ENCODE measurements around the gene TENT4A. TPM values are rescaled to one million over a fixed set of nuclear protein-coding genes. Genes with fewer than 3 reads are reported as not detected.
"Not testable (repeated sequence)": the region's sequence is repeated elsewhere in the genome, so short reads cannot be mapped to it uniquely, and the experiment has no call there.

Gene TENT4A
- total RNA-seq, result 10 to 100 TPM; 17.1 to 21.9 TPM

DNA sequence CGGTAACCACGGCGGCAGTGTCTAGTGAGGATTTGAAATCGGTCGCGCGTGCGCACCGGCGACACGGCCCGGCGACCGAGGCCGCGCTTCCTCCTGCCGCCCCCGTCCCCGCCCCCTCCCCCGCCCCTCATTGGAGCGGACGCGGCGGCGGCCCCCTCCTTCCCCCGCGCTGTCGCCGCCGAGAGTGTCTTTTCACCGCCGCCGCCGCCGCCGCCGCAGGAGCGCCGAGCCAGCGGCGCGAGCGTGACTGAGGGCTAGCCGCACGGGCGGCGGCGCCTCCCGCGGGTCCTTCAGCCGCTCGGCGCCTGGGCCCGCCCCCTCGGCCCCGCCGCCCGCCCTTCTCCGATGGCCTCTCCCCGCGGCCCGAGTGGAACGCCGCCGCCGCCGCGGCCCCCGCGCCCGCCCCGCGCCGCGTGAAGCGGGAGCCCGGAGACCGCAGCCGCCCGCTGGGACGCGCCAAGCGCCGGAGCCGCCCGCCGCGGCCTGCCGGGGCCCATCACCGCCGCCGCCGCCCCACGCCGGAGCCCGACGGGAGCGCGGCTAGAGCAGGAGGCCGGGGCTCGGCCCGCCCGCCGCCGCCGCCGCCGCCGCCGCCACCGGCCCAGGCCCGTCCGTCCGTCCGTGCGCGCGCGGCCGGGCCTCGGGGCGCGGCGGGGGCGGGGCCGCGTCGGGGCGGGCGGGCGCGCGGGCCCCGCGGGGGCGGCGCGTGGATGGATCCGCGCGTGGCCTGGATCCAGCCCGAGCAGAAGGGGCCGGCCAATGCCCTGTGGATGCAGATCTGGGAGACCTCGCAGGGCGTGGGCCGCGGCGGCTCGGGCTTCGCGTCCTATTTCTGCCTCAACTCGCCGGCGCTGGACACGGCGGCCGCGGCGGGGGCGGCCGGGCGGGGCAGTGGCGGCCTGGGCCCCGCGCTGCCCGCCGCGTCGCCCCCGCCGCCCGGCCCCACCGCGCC, at the start of gene TENT4A:
TSS of gene TENT4A (plus strand) at position 159 of the 952 bp plus-strand sequence. CDS start at position 711, 552 bp downstream.
- H3K27ac ChIP-seq, result peak within 1 kb of the TSS; percentile 95
- intact Hi-C loops (cut with DNase I), result loop anchor here (10.0 kb wide), 1 partner anchor 1289 kb away; the partner anchor contains the start of gene ICE1
- H3K4me3 ChIP-seq, result peak within 1 kb of the TSS; percentile 82
- DNase-seq, result peak; percentile 40
- peaks cover 9% of the 10 kb centered on the region for H3K4me1 ChIP-seq
- H3K9me3 ChIP-seq, result no peaks in the 10 kb centered on the region
- TF ChIP-seq, protein P1, sequence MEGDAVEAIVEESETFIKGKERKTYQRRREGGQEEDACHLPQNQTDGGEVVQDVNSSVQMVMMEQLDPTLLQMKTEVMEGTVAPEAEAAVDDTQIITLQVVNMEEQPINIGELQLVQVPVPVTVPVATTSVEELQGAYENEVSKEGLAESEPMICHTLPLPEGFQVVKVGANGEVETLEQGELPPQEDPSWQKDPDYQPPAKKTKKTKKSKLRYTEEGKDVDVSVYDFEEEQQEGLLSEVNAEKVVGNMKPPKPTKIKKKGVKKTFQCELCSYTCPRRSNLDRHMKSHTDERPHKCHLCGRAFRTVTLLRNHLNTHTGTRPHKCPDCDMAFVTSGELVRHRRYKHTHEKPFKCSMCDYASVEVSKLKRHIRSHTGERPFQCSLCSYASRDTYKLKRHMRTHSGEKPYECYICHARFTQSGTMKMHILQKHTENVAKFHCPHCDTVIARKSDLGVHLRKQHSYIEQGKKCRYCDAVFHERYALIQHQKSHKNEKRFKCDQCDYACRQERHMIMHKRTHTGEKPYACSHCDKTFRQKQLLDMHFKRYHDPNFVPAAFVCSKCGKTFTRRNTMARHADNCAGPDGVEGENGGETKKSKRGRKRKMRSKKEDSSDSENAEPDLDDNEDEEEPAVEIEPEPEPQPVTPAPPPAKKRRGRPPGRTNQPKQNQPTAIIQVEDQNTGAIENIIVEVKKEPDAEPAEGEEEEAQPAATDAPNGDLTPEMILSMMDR (IDR thresholded peaks at IDR 0.05), result no peak
- H3K27me3 ChIP-seq, result no peaks in the 10 kb centered on the region
- no peaks in the 10 kb centered on the region for H3K36me3 ChIP-seq
- H3K9ac ChIP-seq (ENCODE audit: low read depth in 2 of 2, low read length in 2 of 2), result peak within 1 kb of the TSS; percentile 87 to 91

DNA sequence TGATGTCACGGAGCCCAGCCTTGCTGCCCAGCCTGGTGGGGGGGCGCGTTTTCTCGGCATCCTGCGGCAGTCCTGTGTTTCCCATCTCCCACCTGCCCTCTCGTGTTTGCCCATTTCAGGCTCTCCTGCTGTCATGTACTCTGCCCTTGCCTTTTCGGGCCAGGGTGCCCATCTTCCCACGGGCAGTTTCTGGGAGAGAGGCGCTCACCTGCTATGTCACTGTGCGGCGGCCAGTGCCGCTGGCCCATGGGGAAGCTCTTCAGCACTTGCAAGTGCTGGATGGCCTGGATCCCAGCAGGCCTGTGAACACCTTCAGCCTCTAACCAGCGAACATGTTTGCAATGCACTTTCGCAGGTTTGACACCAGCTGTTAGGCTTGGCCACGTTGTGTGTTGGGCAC, 46.5 kb upstream of the TENT4A start:
- no peaks in the 10 kb centered on the region for H3K36me3 ChIP-seq
- TF ChIP-seq, protein P1 (IDR thresholded peaks at IDR 0.05), result no peak
- H3K9me3 ChIP-seq, result no peaks in the 10 kb centered on the region
- H3K9ac ChIP-seq (ENCODE audit: low read depth in 2 of 2, low read length in 2 of 2), result no peak overlapping the region
- no peak overlapping the region for H3K27ac ChIP-seq
- intact Hi-C loops (cut with DNase I), result no loop called here
- H3K4me1 ChIP-seq, result no peaks in the 10 kb centered on the region
- no peaks in the 10 kb centered on the region for H3K27me3 ChIP-seq
- no peak overlapping the region for H3K4me3 ChIP-seq
- no peak for DNase-seq

DNA sequence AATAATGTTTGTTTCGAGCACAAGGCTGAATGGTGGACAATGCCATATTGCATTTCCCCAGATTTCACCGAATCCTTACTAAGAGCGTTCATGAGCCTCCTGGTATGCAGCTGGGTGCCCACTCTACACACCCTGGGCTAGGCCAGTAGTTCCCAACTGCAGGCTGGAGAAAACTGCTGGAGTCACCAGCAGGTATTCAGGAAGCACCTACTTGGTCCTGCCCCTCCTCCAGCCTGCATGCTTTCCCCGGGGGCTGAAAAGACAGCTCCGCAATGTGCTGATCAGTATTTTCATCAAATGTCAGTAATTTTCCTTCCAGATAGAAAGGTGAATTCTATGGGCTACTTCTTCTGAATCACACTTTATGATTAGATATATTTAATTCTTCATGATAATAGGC, 45.6 kb upstream of the TENT4A start:
- TF ChIP-seq, protein P1 (IDR thresholded peaks at IDR 0.05), result no peak
- no peak overlapping the region for H3K9ac ChIP-seq (ENCODE audit: low read depth in 2 of 2, low read length in 2 of 2)
- no peak for DNase-seq
- no peaks in the 10 kb centered on the region for H3K9me3 ChIP-seq
- H3K36me3 ChIP-seq, result no peaks in the 10 kb centered on the region
- intact Hi-C loops (cut with DNase I), result no loop called here
- H3K4me3 ChIP-seq, result no peak overlapping the region
- no peaks in the 10 kb centered on the region for H3K27me3 ChIP-seq
- no peaks in the 10 kb centered on the region for H3K4me1 ChIP-seq
- H3K27ac ChIP-seq, result no peak overlapping the region

DNA sequence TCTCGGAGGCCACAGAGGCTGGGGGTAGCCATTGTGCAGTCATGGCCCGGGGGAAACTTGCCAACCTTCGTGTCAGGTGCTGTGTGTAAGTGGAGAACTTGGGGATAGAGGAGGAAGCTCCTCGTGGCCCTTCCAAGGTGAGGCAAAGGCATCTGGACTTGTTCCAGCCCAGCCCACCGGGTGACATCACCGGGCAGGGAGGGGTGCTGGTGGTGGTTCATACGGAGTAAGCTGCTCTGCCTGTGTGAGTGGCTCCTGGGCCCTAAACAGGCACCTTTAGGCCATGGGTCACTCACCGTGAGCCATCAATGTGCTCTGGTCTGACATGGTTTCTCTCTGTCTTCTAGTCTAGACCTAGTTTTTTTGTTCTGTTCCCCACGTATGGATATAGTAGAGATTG, 44.5 kb upstream of the TENT4A start:
- H3K36me3 ChIP-seq; H3K4me1 ChIP-seq; H3K4me3 ChIP-seq; H3K27me3 ChIP-seq; H3K9ac ChIP-seq (ENCODE audit: low read depth in 2 of 2, low read length in 2 of 2); intact Hi-C loops (cut with DNase I); H3K9me3 ChIP-seq; DNase-seq; H3K27ac ChIP-seq: not testable (repeated sequence)

DNA sequence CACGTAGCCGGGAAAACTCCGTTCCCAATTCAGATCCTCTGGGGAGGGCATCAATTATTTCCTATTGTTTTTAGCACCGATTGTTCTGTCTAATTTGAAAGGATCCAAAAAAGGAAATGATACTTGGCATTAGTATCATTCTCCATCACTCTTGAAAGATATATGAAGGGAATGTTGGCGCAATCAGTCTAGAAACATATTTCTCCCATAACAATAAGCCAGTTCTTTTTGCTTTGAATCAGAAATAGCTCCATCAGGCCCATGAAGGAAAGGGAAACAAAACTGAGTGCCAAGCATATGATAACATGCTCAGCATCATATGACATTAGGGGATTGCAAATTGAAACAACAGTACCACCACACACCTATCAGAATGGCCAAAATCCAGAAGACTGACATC, 40.2 kb upstream of the TENT4A start:
- intact Hi-C loops (cut with DNase I), result no loop called here
- H3K36me3 ChIP-seq, result no peaks in the 10 kb centered on the region

More for the DNA sequence above, 40.2 kb upstream of the TENT4A start:
- Histone ChIP-seq H3K9me3 (no peaks in the 10 kb centered on the region), H3K4me1 (no peaks in the 10 kb centered on the region), H3K4me3 (no peak overlapping the region), H3K9ac (ENCODE audit: low read depth in 2 of 2, low read length in 2 of 2) (no peak overlapping the region), H3K27ac (no peak overlapping the region), H3K27me3 (no peaks in the 10 kb centered on the region)
- no peak for DNase-seq
- TF ChIP-seq, protein P1 (IDR thresholded peaks at IDR 0.05), result no peak

Measured in colonic mucosa (tissue), 4 donors.